Mammary epithelial cell (primary cell): ENCODE data around the gene PPME1.

ENCODE experiments used
- CTCF ChIP-seq, 2 donors: IDR thresholded peaks in 1 of 2; conservative IDR thresholded peaks in 1 of 2; 2 replicates each; pipeline ENCODE4 v1.5.1; 2011 to 2012; ENCODE audit warnings: inconsistent platforms in 2 of 2, low read length in 2 of 2, mild to moderate bottlenecking in 2 of 2, control low read depth in 1 of 2, low read depth in 1 of 2; ENCODE audit not compliant: insufficient read depth in 1 of 2; ENCODE audit errors: extremely low read depth in 1 of 2
- EZH2 ChIP-seq: IDR thresholded peaks from 2 replicates; pipeline ENCODE4 v1.6.1; 2012; ENCODE audit warnings: low read length, inconsistent platforms, borderline replicate concordance

GRCh38 chr11:74220376-74220775 lies 49.3 kb downstream of the PPME1 start:
- TF ChIP-seq CTCF (conservative IDR thresholded peaks at IDR 0.05 in 1 of 2, IDR thresholded peaks at IDR 0.05 in 1 of 2; ENCODE audit: extremely low read depth in 1 of 2, insufficient read depth in 1 of 2, low read depth in 1 of 2, low read length in 2 of 2) (no peak), EZH2 (no peak)
